Left lung (tissue), 14 donors: ENCODE measurements around the gene ZFYVE21. TPM values are rescaled to one million over a fixed set of nuclear protein-coding genes. Genes with fewer than 3 reads are reported as not detected.
A peak's percentile ranks its signal among the peaks of the same experiment; 100 is the strongest.

ENCODE experiments used
- ATAC-seq: fragments of 200-7000 bp; cut with Tn5 transposase; one replicate; pipeline ENCODE4 v1.9.1; 2020; ENCODE audit warnings: moderate library complexity
- DNase-seq, 4 donors: peaks; one replicate each; pipeline ENCODE4 v3.0.0-alpha.2; 2013 to 2020
- H3K27ac ChIP-seq, 2 donors: fragments of 200-600 bp; sonication (generic) in 1 of 2; one replicate each; pipeline versions ENCODE4 v1.5.0 to v1.8.0; 2020 to 2021
- H3K27me3 ChIP-seq, 2 donors: fragments of 200-600 bp; sonication (generic) in 1 of 2; one replicate each; pipeline versions ENCODE4 v1.5.0 to v1.8.0; 2020 to 2021
- H3K36me3 ChIP-seq, 2 donors: fragments of 200-600 bp; sonication (generic) in 1 of 2; one replicate each; pipeline versions ENCODE4 v1.5.0 to v1.8.0; 2020 to 2021
- H3K4me1 ChIP-seq, 2 donors: fragments of 200-600 bp; one replicate each; pipeline ENCODE4 v1.8.0; 2021
- H3K4me3 ChIP-seq, 2 donors: fragments of 200-600 bp; sonication (generic) in 1 of 2; one replicate each; pipeline versions ENCODE4 v1.5.0 to v1.8.0; 2020 to 2021; ENCODE audit warnings: mild to moderate bottlenecking in 1 of 2
- H3K9me3 ChIP-seq, 2 donors: fragments of 200-600 bp; sonication (generic) in 1 of 2; one replicate each; pipeline versions ENCODE4 v1.5.0 to v1.8.0; 2020 to 2021
- intact Hi-C, 2 donors: fragments of 100-400 bp; cut with DNase I; formaldehyde crosslinking; loops; one replicate each; pipeline versions ENCODE4 v1.11.2 to v1.14.2; 2022
- long read RNA-seq, 12 donors: library from polyadenylated mRNA in 2 of 12; unstranded in 2 of 12; transcript quantifications; one replicate each; pipeline ENCODE4 v2.0.0 and lab custom pipeline, GENCODE V29; 2019 to 2026
- polyA plus RNA-seq, 6 donors: library from polyadenylated mRNA; unstranded; fragments of 120-200 nt; gene quantifications; one replicate each; pipeline ENCODE4 v1.2.1, GENCODE V29; 2013; ENCODE audit not compliant: insufficient read length in 6 of 6
- total RNA-seq, 2 donors: library from RNA; stranded (reverse); fragmentation: NEBNext Ultra II Directional; extraction: Animal tissue kit (Norgen Biotek cat#: 25700); gene quantifications; one replicate each; pipeline ENCODE4 v1.2.1, GENCODE V29; 2021
- TF ChIP-seq, protein P1 (sequence below), 2 donors: fragments of 200-600 bp; sonication (generic) in 1 of 2; IDR thresholded peaks; one replicate each; pipeline versions ENCODE4 v1.5.0 to v1.8.0; 2021; ENCODE audit warnings: antibody characterized with exemption in 2 of 2
- donor health status: DM: no; HTN: yes; CAD: no.
- donor health status: DM: no; HTN: no; CAD: no.

The ZFYVE21 gene
- total RNA-seq (10 to 100 TPM; 42.8 to 57.4 TPM), polyA plus RNA-seq (10 to 100 TPM; 54.7 to 72.7 (median 63.6) TPM)
- long read RNA-seq, donor 1, transcript ZFYVE21-202 (7 exons, 1,383 nt), result major isoform, 37 of 85 reads
- long read RNA-seq, donor 1, partial matches to known transcripts, result 37 of 85 reads
- long read RNA-seq, donor 1, other reads (novel, unspliced or antisense), result 0 of 85 reads
- long read RNA-seq, donor 2, transcript ZFYVE21-202 (7 exons, 1,383 nt), result major isoform, 33 of 39 reads
- long read RNA-seq, donor 2, partial matches to known transcripts, result 0 of 39 reads
- long read RNA-seq, donor 2, other reads (novel, unspliced or antisense), result 0 of 39 reads
- long read RNA-seq, donor 3, transcript ZFYVE21-202 (7 exons, 1,383 nt), result major isoform, 29 of 45 reads
- long read RNA-seq, donor 3, partial matches to known transcripts, result 14 of 45 reads
- long read RNA-seq, donor 3, other reads (novel, unspliced or antisense), result 0 of 45 reads
- long read RNA-seq, donor 4, transcript ZFYVE21-202 (7 exons, 1,383 nt), result major isoform, 78 of 86 reads
- long read RNA-seq, donor 4, partial matches to known transcripts, result 4 of 86 reads
- long read RNA-seq, donor 4, other reads (novel, unspliced or antisense), result 3 of 86 reads
- long read RNA-seq, donor 5, transcript ZFYVE21-202 (7 exons, 1,383 nt), result major isoform, 39 of 43 reads
- long read RNA-seq, donor 5, partial matches to known transcripts, result 0 of 43 reads
- long read RNA-seq, donor 5, other reads (novel, unspliced or antisense), result 0 of 43 reads
- long read RNA-seq, donor 6, transcript ZFYVE21-202 (7 exons, 1,383 nt), result major isoform, 38 of 68 reads
- long read RNA-seq, donor 6, partial matches to known transcripts, result 30 of 68 reads
- long read RNA-seq, donor 6, other reads (novel, unspliced or antisense), result 0 of 68 reads
- long read RNA-seq, donor 7, transcript ZFYVE21-202 (7 exons, 1,383 nt), result major isoform, 29 of 41 reads
- long read RNA-seq, donor 7, partial matches to known transcripts, result 10 of 41 reads
- long read RNA-seq, donor 7, other reads (novel, unspliced or antisense), result 0 of 41 reads
- long read RNA-seq, donor 8, transcript ZFYVE21-202 (7 exons, 1,383 nt), result major isoform, 39 of 47 reads
- long read RNA-seq, donor 8, partial matches to known transcripts, result 0 of 47 reads
- long read RNA-seq, donor 8, other reads (novel, unspliced or antisense), result 0 of 47 reads
- long read RNA-seq, donor 9, result 0 reads
- long read RNA-seq, donor 10, transcript ZFYVE21-202 (7 exons, 1,383 nt), result major isoform, 80 of 84 reads
- long read RNA-seq, donor 10, partial matches to known transcripts, result 0 of 84 reads
- long read RNA-seq, donor 10, other reads (novel, unspliced or antisense), result 3 of 84 reads
- long read RNA-seq, donor 11, result 0 reads
- long read RNA-seq, donor 12, transcript ZFYVE21-202 (7 exons, 1,383 nt), result major isoform, 35 of 80 reads
- long read RNA-seq, donor 12, partial matches to known transcripts, result 38 of 80 reads
- long read RNA-seq, donor 12, other reads (novel, unspliced or antisense), result 0 of 80 reads

DNA sequence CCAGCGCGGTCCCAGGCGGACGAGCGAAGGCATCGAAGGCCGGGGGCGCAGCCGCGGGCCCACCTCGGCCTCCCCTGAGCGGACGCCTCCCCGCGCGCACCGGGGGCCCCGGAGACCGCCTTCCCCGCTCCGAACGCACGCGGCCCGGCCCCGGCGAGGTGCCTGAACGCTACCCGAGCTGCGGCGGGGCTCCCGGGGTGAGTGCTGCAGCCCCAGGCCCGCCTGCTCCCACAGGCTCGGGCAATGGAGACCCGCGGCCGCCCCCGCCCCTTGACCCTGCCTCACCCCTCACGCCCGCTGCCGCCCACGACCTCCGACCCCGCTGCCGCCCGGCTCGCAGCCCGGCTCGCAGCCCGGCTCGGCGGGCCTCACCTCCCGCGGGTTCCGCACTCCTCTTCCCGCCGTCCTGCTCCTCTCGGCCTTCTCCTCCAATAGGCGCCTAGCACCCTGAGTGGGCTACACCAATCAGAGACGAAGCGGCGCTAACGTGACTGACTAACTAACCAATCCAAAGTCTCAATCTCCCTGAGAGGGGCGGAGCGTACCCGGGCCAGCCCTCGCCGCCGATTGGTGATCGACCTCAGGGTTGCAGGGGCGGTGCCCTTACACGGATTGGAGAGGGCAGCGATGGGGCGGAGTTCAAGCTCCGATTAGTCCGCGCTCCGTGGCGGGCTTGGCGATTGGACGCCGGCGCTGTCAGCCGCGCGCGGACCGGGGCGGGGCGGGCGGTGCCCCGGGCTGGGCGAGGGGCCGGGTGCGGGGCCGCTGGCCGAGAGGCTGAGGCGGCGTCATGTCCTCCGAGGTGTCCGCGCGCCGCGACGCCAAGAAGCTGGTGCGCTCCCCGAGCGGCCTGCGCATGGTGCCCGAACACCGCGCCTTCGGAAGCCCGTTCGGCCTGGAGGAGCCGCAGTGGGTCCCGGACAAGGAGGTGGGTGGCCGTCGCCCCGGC lies at the start of gene ZFYVE21, which contains the start of gene XRCC3:
Gene ZFYVE21 (plus strand): TSS at position 759 of the 949 bp plus-strand sequence. CDS start 32 bp downstream, at position 791.
Gene XRCC3 (minus strand): TSS at position 400 of the 949 bp plus-strand sequence. CDS start 4,364 bp downstream, outside the sequence.
- Histone ChIP-seq H3K4me1 (peaks cover 5 to 56% of the 10 kb centered on the region in 2 donors), H3K36me3 (no peaks in the 10 kb centered on the region), H3K27me3 (no peaks in the 10 kb centered on the region), H3K9me3 (no peaks in the 10 kb centered on the region), H3K27ac (peak within 1 kb of the TSS; percentile 65 to 79), H3K4me3 (peak within 1 kb of the TSS; percentile 77 to 81)
- ATAC-seq, result peak; percentile 96
- TF ChIP-seq, protein P1, sequence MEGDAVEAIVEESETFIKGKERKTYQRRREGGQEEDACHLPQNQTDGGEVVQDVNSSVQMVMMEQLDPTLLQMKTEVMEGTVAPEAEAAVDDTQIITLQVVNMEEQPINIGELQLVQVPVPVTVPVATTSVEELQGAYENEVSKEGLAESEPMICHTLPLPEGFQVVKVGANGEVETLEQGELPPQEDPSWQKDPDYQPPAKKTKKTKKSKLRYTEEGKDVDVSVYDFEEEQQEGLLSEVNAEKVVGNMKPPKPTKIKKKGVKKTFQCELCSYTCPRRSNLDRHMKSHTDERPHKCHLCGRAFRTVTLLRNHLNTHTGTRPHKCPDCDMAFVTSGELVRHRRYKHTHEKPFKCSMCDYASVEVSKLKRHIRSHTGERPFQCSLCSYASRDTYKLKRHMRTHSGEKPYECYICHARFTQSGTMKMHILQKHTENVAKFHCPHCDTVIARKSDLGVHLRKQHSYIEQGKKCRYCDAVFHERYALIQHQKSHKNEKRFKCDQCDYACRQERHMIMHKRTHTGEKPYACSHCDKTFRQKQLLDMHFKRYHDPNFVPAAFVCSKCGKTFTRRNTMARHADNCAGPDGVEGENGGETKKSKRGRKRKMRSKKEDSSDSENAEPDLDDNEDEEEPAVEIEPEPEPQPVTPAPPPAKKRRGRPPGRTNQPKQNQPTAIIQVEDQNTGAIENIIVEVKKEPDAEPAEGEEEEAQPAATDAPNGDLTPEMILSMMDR (IDR thresholded peaks at IDR 0.05), result no peak
- peak; percentile 97 to 100 (median 99) for DNase-seq
- intact Hi-C loops, result no loop called here

DNA sequence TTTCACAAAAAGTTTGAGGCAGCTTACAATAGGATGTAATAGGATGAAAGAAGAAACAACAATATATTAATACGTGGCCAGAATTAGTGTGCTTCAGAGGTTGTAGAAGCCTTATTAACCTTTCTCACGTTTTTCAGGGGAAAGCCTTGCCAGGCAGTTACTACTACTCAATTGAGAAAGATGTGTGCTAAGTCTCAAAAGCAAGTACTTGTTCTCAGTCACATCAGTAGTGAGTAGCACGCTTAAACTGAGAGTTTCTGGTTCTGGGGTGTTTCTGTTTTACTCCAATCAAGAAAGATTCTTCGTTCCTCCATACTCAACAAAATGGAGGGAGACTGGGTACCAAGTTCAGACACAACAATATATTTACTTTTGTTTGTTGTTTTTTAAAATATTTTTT lies 47.9 kb upstream of the ZFYVE21 start:
- peaks cover 0 to 9% of the 10 kb centered on the region in 2 donors for H3K4me1 ChIP-seq
- ATAC-seq (no peak), DNase-seq (no peak)
- H3K9me3 ChIP-seq, result no peaks in the 10 kb centered on the region
- TF ChIP-seq, protein P1 (IDR thresholded peaks at IDR 0.05), result no peak
- no peaks in the 10 kb centered on the region for H3K27me3 ChIP-seq
- intact Hi-C loops, result no loop called here
- no peak overlapping the region for H3K27ac ChIP-seq
- H3K36me3 ChIP-seq, result peaks cover 0 to 100% of the 10 kb centered on the region in 2 donors
- no peak overlapping the region for H3K4me3 ChIP-seq

DNA sequence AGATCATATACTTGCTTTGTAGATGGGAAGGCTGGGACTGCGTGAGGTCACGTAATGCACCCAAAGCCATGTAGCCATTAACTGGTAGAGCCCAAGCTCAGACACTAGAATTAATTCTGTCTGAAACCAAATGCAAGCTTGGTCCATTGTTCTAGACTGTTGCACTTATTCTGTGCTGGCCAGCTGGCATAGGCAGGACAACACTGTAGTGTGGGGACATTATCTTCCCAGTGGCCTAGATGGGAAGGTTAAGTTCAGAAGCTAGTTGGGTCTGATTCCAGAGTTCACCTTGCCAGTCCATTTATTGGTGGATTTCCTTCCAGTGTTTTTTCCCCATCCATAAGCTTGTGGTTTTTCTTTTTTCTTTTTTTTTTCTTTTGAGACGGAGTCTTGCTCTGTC lies 47.5 kb upstream of the ZFYVE21 start:
- Histone ChIP-seq H3K36me3 (peaks cover 0 to 100% of the 10 kb centered on the region in 2 donors), H3K27me3 (no peaks in the 10 kb centered on the region), H3K27ac (no peak overlapping the region), H3K4me3 (no peak overlapping the region), H3K9me3 (no peaks in the 10 kb centered on the region), H3K4me1 (peaks cover 0 to 8% of the 10 kb centered on the region in 2 donors)
- intact Hi-C loops, result no loop called here
- TF ChIP-seq, protein P1 (IDR thresholded peaks at IDR 0.05), result no peak
- DNase-seq (no peak), ATAC-seq (no peak)

DNA sequence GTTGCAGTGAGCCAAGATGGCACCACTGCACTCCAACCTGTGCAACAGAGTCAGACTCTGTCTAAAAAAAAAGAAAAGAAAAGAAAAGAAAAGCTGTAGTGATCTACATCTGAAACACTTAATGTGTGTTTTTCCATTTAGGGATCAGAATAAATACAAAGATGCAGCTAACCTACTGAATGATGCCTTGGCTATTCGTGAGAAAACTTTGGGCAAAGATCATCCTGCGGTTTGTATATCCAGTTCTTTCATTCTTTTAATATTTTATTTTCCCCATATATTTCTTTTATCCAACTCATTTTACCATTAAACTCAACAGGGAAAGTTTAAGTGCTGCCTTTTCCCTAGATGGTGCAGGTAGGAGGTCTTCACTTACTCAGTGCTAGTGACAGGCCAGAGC lies 46.2 kb upstream of the ZFYVE21 start:
- DNase-seq, result no peak
- no peak for ATAC-seq
- no peaks in the 10 kb centered on the region for H3K4me1 ChIP-seq
- intact Hi-C loops, result no loop called here
- TF ChIP-seq, protein P1 (IDR thresholded peaks at IDR 0.05), result no peak
- H3K36me3 ChIP-seq, result peaks cover 0 to 100% of the 10 kb centered on the region in 2 donors
- no peaks in the 10 kb centered on the region for H3K27me3 ChIP-seq
- H3K27ac ChIP-seq, result no peak overlapping the region
- no peaks in the 10 kb centered on the region for H3K9me3 ChIP-seq
- no peak overlapping the region for H3K4me3 ChIP-seq
